MCF 10A (cell line): ENCODE measurements around the gene NCOR1. TPM values are rescaled to one million over a fixed set of nuclear protein-coding genes. Genes with fewer than 3 reads are reported as not detected.
A peak's percentile ranks its signal among the peaks of the same experiment; 100 is the strongest.

Experiments
- BruUV-seq: library from RNA; stranded (reverse); fragments of 400-500 nt; replicated peaks from 2 replicates; lab custom pipeline; 2021; lab: Mats Ljungman, UMichigan
- CTCF ChIA-PET: fragments of 300-600 bp; sonication (Branson Sonifier 250); formaldehyde crosslinking; extraction: SDS; loops from one replicate; lab custom pipeline; 2021; ENCODE audit warnings: antibody characterized with exemption, inconsistent platforms; lab: Yijun Ruan, JAX
- POLR2A ChIA-PET: fragments of 300-600, 350-650 bp; sonication (Branson Sonifier 250); formaldehyde crosslinking; extraction: SDS; loops from one replicate; lab custom pipeline; 2020; ENCODE audit warnings: antibody characterized with exemption, inconsistent platforms; lab: Yijun Ruan, JAX
- DNase-seq: peaks from one replicate; pipeline ENCODE4 v3.0.0-alpha.2; 2018; ENCODE audit not compliant: unreplicated experiment
- H3K27ac Mint-ChIP-seq: one replicate; pipeline ENCODE4 v1.8.0; 2022; ENCODE audit warnings: mild to moderate bottlenecking, low read depth, mixed read lengths; ENCODE audit not compliant: unreplicated experiment
- H3K27me3 Mint-ChIP-seq: one replicate; pipeline ENCODE4 v1.8.0; 2022; ENCODE audit warnings: mixed read lengths; ENCODE audit not compliant: insufficient read depth, unreplicated experiment
- H3K36me3 Mint-ChIP-seq: one replicate; pipeline ENCODE4 v1.8.0; 2022; ENCODE audit warnings: mild to moderate bottlenecking, moderate library complexity, mixed read lengths; ENCODE audit not compliant: insufficient read depth, unreplicated experiment
- H3K4me1 Mint-ChIP-seq: one replicate; pipeline ENCODE4 v1.8.0; 2022; ENCODE audit warnings: mixed read lengths; ENCODE audit not compliant: insufficient read depth, unreplicated experiment
- H3K4me3 Mint-ChIP-seq: one replicate; pipeline ENCODE4 v1.8.0; 2022; ENCODE audit warnings: mild to moderate bottlenecking, moderate library complexity, mixed read lengths; ENCODE audit not compliant: unreplicated experiment
- H3K9me3 Mint-ChIP-seq: one replicate; pipeline ENCODE4 v1.8.0; 2022; ENCODE audit warnings: mixed read lengths; ENCODE audit not compliant: unreplicated experiment
- CTCF ChIP-seq: fragments of 200-600 bp; IDR thresholded peaks from one replicate; pipeline ENCODE4 v1.8.0; 2022; ENCODE audit warnings: antibody characterized with exemption, mild to moderate bottlenecking; ENCODE audit not compliant: unreplicated experiment
- intact Hi-C: fragments of 100-400 bp; cut with micrococcal nuclease; formaldehyde crosslinking; loops from 2 replicates; pipeline ENCODE4 v1.14.1; 2022
- total RNA-seq: library from RNA; stranded (reverse); gene quantifications from 2 replicates; pipeline ENCODE4 v1.2.3, GENCODE V29; 2022

Gene NCOR1
- total RNA-seq, 1 experiment from 2014 or later = 138 TPM

GRCh38 chr17:16005636-16006035 lies 209.7 kb downstream of the NCOR1 start:
- ChIA-PET CTCF (no interaction called here), POLR2A (interaction anchor here (1.1 kb wide), 1 partner anchor 19 kb away, joined by 3 read pairs; no protein-coding TSS in a partner anchor)
- Mint-ChIP-seq H3K27ac (no peak overlapping the region), H3K9me3 (peaks cover 7% of the 10 kb centered on the region), H3K36me3 (peaks cover 94% of the 10 kb centered on the region), H3K27me3 (no peaks in the 10 kb centered on the region), H3K4me3 (no peak overlapping the region), H3K4me1 (peaks cover 21% of the 10 kb centered on the region)
- DNase-seq = no peak
- no peak for TF ChIP-seq CTCF
- BruUV-seq = no TSS peak
- intact Hi-C loops = no loop called here

GRCh38 chr17:16003841-16004240 lies 211.5 kb downstream of the NCOR1 start:
- BruUV-seq = no TSS peak
- DNase-seq = no peak
- Mint-ChIP-seq H3K9me3 (peaks cover 7% of the 10 kb centered on the region), H3K27ac (no peak overlapping the region), H3K27me3 (no peaks in the 10 kb centered on the region), H3K4me3 (no peak overlapping the region), H3K36me3 (peaks cover 78% of the 10 kb centered on the region), H3K4me1 (peaks cover 23% of the 10 kb centered on the region)
- ChIA-PET CTCF (interaction anchor here (1.1 kb wide), 1 partner anchor 174 kb away, joined by 3 read pairs; no protein-coding TSS in a partner anchor), POLR2A (no interaction called here)
- intact Hi-C loops = no loop called here
- no peak for TF ChIP-seq CTCF

GRCh38 chr17:16002708-16003260 lies 212.6 kb downstream of the NCOR1 start:
- no peak for DNase-seq
- TF ChIP-seq CTCF = no peak
- no peak overlapping the region for H3K4me3 Mint-ChIP-seq
- H3K9me3 Mint-ChIP-seq = peaks cover 7% of the 10 kb centered on the region
- H3K27ac Mint-ChIP-seq = no peak overlapping the region
- no TSS peak for BruUV-seq
- intact Hi-C loops = no loop called here
- CTCF ChIA-PET = no interaction called here
- no peaks in the 10 kb centered on the region for H3K27me3 Mint-ChIP-seq
- peaks cover 71% of the 10 kb centered on the region for H3K36me3 Mint-ChIP-seq
- H3K4me1 Mint-ChIP-seq = peaks cover 15% of the 10 kb centered on the region
- POLR2A ChIA-PET = interaction anchor here (1.0 kb wide), 1 partner anchor 25 kb away, joined by 3 read pairs; no protein-coding TSS in a partner anchor

- peaks cover 15% of the 10 kb centered on the region for H3K4me1 Mint-ChIP-seq
- DNase-seq = no peak
- CTCF ChIA-PET = interaction anchor here (0.5 to 1.9 kb wide), 5 partner anchors 12 to 188 kb away, joined by 3 to 8 read pairs (median 5); partner anchors contain the start of gene ADORA2B
- BruUV-seq = no TSS peak
- no peaks in the 10 kb centered on the region for H3K27me3 Mint-ChIP-seq
- H3K27ac Mint-ChIP-seq = peak overlapping the region; percentile 86
- intact Hi-C loops = no loop called here
- POLR2A ChIA-PET = interaction anchor here (0.6 to 9.1 kb wide), 11 partner anchors 8 to 534 kb away, joined by 3 to 134 read pairs (median 5); partner anchors contain the start of genes ADORA2B and PIGL
- peaks cover 7% of the 10 kb centered on the region for H3K9me3 Mint-ChIP-seq
- TF ChIP-seq CTCF = no peak
- H3K4me3 Mint-ChIP-seq = peak overlapping the region; percentile 82
- peaks cover 57% of the 10 kb centered on the region for H3K36me3 Mint-ChIP-seq
Measured at GRCh38 chr17:16001226-16001897, 214.0 kb downstream of the NCOR1 start.
